Endothelial cell (in vitro differentiated cells): Measurements from ENCODE around the gene NSUN6. TPM values are rescaled to one million over a fixed set of nuclear protein-coding genes. Genes with fewer than 3 reads are reported as not detected.
"Not testable (repeated sequence)": the region's sequence is repeated elsewhere in the genome, so short reads cannot be mapped to it uniquely, and the experiment has no call there.

Experiments
- DNase-seq: peaks from one replicate; pipeline ENCODE4 v3.0.0; 2021; ENCODE audit warnings: low spot score
- H3K27ac Mint-ChIP-seq: one replicate; pipeline ENCODE4 v1.8.0; 2021; ENCODE audit warnings: mixed read lengths, inconsistent platforms; ENCODE audit not compliant: unreplicated experiment
- H3K27me3 Mint-ChIP-seq: one replicate; pipeline ENCODE4 v1.8.0; 2021; ENCODE audit warnings: mild to moderate bottlenecking, moderate library complexity, mixed read lengths, inconsistent platforms; ENCODE audit not compliant: unreplicated experiment
- H3K36me3 Mint-ChIP-seq: one replicate; pipeline ENCODE4 v1.8.0; 2021; ENCODE audit warnings: mild to moderate bottlenecking, low read depth, mixed read lengths, inconsistent platforms; ENCODE audit not compliant: unreplicated experiment
- H3K4me1 Mint-ChIP-seq: one replicate; pipeline ENCODE4 v1.8.0; 2021; ENCODE audit warnings: mild to moderate bottlenecking, mixed read lengths, inconsistent platforms; ENCODE audit not compliant: unreplicated experiment
- H3K4me3 Mint-ChIP-seq: one replicate; pipeline ENCODE4 v1.8.0; 2021; ENCODE audit warnings: mild to moderate bottlenecking, mixed read lengths, inconsistent platforms; ENCODE audit not compliant: unreplicated experiment
- H3K9me3 Mint-ChIP-seq: one replicate; pipeline ENCODE4 v1.8.0; 2021; ENCODE audit warnings: mixed read lengths, inconsistent platforms; ENCODE audit not compliant: unreplicated experiment
- total RNA-seq: library from RNA; stranded (reverse); fragmentation: NEBNext Ultra II Directional; extraction: Animal tissue kit (Norgen Biotek cat#: 25700); gene quantifications from one replicate; pipeline ENCODE4 v1.2.1, GENCODE V29; 2021; ENCODE audit not compliant: unreplicated experiment
- TF ChIP-seq, protein P1 (sequence below): fragments of 200-600 bp; sonication (generic); IDR thresholded peaks from one replicate; pipeline ENCODE4 v1.5.0; 2021; ENCODE audit warnings: antibody characterized with exemption; ENCODE audit not compliant: unreplicated experiment

The NSUN6 gene
- total RNA-seq, 1 donor from 2014 or later: 11.6 TPM

DNA sequence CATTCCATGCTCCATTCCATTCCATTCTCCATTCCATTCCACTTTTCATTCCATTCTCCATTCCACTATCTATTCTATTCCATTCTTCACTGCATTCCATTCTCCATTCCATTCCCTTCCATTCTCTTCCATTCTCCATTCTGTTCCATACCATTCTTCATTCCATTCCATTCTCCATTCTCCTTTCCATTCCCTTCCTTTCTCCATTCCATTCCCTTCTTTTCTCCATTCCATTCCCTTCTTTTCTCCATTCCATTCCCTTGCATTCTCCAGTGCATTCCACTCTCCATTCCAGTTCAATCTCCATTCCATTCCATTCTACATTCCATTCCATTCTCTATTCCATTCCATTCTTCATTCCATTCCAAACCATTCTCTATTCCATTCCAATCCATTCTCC lies 80.3 kb downstream of the NSUN6 start:
- Mint-ChIP-seq H3K36me3 (peaks cover 8% of the 10 kb centered on the region), H3K4me3 (no peak overlapping the region), H3K4me1 (no peaks in the 10 kb centered on the region), H3K27me3 (no peaks in the 10 kb centered on the region), H3K9me3 (no peaks in the 10 kb centered on the region), H3K27ac (no peak overlapping the region)
- TF ChIP-seq, protein P1, sequence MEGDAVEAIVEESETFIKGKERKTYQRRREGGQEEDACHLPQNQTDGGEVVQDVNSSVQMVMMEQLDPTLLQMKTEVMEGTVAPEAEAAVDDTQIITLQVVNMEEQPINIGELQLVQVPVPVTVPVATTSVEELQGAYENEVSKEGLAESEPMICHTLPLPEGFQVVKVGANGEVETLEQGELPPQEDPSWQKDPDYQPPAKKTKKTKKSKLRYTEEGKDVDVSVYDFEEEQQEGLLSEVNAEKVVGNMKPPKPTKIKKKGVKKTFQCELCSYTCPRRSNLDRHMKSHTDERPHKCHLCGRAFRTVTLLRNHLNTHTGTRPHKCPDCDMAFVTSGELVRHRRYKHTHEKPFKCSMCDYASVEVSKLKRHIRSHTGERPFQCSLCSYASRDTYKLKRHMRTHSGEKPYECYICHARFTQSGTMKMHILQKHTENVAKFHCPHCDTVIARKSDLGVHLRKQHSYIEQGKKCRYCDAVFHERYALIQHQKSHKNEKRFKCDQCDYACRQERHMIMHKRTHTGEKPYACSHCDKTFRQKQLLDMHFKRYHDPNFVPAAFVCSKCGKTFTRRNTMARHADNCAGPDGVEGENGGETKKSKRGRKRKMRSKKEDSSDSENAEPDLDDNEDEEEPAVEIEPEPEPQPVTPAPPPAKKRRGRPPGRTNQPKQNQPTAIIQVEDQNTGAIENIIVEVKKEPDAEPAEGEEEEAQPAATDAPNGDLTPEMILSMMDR: no peak
- no peak for DNase-seq

- H3K4me1 Mint-ChIP-seq, H3K27me3 Mint-ChIP-seq, H3K36me3 Mint-ChIP-seq, H3K27ac Mint-ChIP-seq, DNase-seq, H3K4me3 Mint-ChIP-seq, H3K9me3 Mint-ChIP-seq: not testable (repeated sequence)
Measured at GRCh38 chr10:18570386-18570785, 81.0 kb downstream of the NSUN6 start.

- Mint-ChIP-seq H3K36me3 (no peaks in the 10 kb centered on the region), H3K9me3 (no peaks in the 10 kb centered on the region), H3K27me3 (no peaks in the 10 kb centered on the region), H3K4me1 (no peaks in the 10 kb centered on the region), H3K4me3 (no peak overlapping the region), H3K27ac (no peak overlapping the region)
- DNase-seq: no peak
- TF ChIP-seq, protein P1: no peak
Measured at GRCh38 chr10:18567343-18567856, 84.0 kb downstream of the NSUN6 start.

DNA sequence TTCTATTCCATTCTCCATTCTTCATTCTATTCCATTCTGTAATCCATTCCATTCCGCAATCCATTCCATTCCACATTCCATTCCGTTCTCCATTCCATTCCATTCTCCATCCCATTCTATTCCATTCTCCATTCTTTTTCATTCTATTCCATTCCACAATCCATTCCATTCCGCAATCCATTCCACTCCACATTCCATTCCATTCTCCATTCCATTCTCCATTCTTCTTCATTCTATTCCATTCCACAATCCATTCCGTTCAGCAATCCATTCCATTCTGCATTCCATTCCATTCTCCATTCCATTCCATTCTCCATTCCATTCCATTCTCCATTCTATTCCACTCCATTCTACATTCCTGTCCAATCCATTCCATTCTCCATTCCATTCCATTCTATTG lies 85.2 kb downstream of the NSUN6 start:
- Mint-ChIP-seq H3K9me3 (no peaks in the 10 kb centered on the region), H3K4me1 (no peaks in the 10 kb centered on the region), H3K36me3 (no peaks in the 10 kb centered on the region), H3K27me3 (no peaks in the 10 kb centered on the region), H3K4me3 (no peak overlapping the region), H3K27ac (no peak overlapping the region)
- DNase-seq: no peak
- TF ChIP-seq, protein P1: no peak

GRCh38 chr10:18565006-18565405 lies 86.4 kb downstream of the NSUN6 start:
- DNase-seq: no peak
- no peak overlapping the region for H3K4me3 Mint-ChIP-seq
- TF ChIP-seq, protein P1: no peak
- no peaks in the 10 kb centered on the region for H3K9me3 Mint-ChIP-seq
- H3K27me3 Mint-ChIP-seq: no peaks in the 10 kb centered on the region
- no peaks in the 10 kb centered on the region for H3K4me1 Mint-ChIP-seq
- H3K27ac Mint-ChIP-seq: no peak overlapping the region
- H3K36me3 Mint-ChIP-seq: no peaks in the 10 kb centered on the region
